Activated CD8-positive, alpha-beta memory T cell treated with anti-CD3 and anti-CD28 coated beads for 1 hour (primary cell): ENCODE data around the gene RGS4.

Experiments used
- DNase-seq, 2 donors: peaks; one replicate each; pipeline ENCODE4 v3.0.0-alpha.2; 2020; ENCODE audit warnings: low read depth in 1 of 2; ENCODE audit errors: extremely low read depth in 1 of 2

The RGS4 gene

DNA sequence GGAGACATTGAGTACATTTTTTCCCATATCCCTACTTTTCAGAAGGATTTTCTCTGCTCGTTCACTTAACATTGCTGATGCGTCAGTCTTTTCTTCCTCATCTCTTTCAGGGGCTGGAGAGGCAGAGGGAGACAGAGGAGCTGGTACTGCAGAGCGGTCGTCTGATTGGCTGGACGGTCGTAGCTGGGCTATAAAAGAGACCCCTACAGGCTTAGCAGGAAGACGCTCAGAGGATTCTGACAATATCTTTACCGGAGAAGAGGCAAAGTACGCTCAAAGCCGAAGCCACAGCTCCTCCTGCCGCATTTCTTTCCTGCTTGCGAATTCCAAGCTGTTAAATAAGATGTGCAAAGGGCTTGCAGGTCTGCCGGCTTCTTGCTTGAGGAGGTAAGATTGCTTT lies at the start of gene RGS4:
Gene RGS4, plus strand, starts transcription at position 220 of the 400 bp plus-strand sequence. Its CDS starts 124 bp downstream, at position 344.
- DNase-seq, result no peak

DNA sequence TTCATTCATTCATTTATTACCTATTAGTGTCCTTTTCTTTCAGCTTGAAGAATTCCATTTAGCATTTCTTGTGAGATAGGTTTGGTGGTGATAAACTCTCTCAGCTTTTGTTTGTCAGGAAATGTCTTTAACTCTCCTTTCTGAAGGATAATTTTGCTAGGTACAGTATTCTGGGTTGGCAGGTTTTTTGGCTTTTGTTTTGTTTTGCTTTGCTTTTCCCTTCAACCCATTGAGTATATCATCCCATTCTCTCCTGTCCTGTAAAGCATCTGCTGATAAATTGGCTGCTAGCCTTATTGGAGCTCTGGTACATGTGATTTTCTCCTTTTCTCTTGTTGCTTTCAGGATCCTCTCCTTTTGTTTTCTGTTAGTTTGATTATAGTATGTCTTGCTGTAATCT lies 47.0 kb upstream of the RGS4 start:
- DNase-seq, result no peak

DNA sequence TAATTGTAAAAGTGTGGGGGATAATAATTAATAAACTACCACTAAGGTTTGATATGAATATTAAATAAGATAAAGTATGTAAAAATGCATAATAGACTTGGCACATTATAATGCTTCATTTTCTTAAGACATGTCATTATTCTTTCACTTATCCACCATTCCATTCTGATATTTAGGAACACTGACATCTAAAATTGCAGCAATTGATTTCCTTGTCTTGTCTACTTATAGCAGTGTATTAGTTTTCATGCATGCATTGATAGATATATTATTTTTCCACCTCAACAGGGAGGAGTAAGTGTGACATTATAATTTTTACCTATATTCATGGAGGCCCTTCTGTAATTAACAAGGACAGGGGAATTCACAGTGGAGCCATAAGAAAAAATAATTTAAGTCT lies 41.6 kb upstream of the RGS4 start:
- DNase-seq, result no peak

DNA sequence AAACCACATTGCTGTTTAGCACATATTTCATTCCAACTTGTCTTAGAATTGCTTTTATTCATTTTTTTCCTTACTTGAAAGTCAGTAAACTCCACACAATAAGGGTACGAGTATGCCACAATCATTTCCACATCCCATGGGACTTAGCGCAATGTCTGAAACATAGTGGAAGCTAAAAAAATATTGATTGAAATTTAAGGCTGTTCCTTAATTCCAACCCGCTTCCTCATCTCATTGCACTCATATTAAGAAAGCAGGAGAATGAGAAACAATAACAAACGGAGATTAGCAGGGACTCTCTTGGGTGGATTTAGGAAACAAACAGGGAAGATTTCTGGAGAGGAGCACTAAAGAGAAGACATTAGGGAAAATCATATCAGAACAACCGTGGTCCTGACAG lies 39.3 kb upstream of the RGS4 start:
- no peak for DNase-seq

DNA sequence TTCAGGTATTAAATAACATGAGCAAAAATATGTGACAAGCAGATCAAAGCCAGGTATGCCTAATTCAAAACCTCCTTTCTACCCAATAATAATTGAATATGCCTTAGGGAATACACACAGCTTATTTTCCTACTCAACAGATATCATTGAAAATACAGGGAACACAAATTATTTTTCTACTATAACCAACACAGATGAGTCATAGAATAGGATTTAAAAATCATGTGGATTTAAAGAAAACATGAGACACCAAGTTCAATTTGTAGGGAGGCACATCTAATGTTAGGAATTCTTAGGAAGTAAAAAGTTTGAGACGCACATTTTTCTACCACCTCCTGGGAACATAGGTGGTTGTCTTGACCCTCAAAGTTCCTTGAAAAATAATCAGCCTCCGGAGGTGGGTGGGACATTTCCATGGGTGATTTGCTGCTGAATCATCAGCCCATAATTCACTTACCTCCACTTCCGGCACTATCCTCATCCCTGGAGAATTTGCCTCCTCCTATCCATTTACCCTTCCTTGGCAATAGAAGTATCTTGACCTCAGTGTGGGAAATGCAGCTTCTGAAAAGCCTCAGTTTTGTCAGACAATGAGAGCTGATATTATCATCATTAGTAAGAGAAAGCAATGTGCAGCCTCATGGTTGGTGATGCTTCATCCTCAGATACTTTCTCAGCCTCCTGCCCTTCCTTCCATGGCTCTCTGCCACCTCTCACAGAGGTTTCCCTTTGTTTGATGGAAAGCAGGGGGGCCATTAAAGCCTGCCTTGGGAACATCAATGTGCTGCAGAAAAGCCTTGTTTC lies 33.5 kb upstream of the RGS4 start:
- DNase-seq, result no peak

DNA sequence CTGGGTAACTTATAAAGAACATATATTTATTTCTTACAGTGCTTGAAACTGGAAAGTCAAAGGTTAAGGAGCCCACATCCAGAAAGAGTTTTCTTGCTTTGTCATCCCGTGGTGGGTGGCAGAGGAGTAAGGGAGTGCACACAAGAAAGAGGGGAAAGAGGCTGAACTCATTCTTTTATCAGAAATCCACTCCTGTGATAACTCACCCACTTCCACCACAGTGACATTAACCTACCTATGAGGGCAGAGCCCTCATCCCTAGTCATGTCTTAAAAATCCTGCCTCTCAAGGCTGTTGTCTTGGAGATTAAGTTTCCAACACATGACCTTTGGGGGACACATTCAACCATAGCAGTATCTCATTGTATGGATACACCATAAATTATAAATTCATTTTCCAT lies 32.5 kb upstream of the RGS4 start:
- DNase-seq, result no peak

DNA sequence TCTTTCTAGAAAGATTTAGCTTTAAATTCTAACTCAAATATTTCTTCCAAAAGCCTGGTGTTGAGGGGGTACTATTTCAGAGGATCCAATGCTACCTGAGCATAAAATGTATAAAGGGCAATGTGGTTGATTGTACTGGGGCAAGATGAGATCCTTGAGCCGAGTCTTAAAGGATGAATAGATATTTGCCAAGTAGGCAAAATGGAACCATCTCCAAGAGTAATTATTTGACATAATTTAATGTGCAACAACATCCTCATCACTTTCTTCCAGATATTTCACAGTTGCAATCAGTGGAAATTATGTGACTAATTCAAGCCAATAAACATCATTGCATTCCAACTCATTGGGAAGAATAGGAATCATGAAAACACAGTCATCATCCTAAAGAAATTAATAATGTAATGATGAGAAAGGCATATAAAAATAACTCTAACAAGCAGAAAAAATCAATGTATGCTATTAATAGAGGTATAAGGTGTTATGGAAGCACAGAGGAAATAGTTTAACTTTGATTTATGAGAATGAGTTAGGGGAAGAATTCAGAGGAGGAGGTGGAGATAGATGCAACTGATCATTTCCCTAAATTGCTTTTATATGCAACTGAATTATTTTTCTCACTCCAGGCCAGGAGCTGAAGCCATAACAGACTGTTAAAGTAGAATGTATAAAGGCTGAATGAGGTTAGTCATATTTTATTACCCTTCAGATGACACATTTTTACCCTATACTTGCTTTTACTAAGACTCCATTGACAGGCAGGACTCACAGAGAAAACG lies 30.0 kb upstream of the RGS4 start:
- DNase-seq, result no peak

DNA sequence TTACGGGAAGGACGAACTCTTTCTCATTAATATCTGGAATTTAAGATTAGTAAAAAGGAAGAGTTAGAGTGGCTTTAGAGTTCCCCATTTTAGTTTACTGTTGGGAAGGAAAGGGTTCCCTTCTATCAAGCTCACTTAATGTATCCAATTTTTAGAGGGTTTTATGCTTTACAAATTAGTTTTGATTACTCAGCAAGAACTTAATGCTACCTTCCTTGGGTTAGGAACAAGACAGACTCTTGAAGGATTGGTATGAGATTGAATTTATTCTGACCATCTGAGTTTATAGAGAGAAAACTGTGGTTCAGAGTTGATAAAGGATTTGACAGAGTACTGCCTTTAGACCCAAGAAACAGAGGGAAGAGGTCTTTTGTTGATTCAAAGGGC lies 29.5 kb upstream of the RGS4 start:
- no peak for DNase-seq

DNA sequence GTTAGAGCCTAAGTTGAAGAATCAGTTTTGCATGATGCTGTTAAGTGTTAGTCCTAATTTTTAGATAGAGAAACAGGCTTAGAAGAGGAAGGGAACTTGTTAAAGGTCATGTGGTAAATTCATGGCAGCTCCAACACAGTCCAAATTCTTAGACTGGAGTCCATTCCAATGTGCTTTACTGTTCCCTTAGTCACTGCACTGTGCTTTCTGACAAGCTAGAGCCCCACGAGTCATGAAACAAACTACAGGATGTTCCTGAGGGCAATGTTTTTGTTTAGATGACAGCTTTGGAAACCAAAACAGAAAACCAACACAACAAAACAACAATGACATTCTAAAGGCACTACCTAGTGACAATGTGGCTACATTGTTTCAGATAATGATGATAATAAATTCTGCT lies 23.1 kb upstream of the RGS4 start:
- no peak for DNase-seq

DNA sequence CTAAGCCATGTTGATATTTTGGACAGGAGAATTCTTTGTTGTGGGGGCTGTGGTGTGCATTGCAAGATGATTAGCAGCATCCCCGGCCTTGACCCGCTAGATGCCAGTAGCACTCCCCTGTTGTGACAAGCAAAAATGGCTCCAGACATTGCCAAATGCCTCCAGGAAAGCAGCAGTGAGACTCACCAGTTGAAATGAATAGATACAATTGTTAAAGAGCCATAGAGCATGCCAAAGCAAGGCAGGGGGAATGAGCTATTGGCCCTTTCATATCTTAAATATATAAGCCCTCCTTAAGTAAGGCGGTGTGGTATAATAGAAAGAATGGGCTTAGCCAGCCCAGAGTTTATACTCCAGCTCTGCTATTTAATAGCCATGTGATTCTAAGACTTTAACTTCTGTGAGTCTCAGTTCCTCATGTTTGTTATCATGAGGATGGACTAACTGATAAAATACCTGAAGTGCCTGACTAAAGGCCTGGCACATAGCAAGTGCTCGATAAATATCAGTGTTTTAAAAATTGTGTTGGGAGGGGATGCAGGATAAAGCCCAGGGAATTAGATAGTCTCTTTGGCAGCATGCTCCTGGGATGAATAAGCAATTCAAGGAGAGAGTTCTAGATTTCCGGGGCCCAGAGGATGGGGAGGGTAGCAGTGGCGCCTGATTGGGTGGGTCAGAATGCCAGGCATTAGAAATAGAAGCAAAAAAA lies 21.1 kb upstream of the RGS4 start:
- no peak for DNase-seq

DNA sequence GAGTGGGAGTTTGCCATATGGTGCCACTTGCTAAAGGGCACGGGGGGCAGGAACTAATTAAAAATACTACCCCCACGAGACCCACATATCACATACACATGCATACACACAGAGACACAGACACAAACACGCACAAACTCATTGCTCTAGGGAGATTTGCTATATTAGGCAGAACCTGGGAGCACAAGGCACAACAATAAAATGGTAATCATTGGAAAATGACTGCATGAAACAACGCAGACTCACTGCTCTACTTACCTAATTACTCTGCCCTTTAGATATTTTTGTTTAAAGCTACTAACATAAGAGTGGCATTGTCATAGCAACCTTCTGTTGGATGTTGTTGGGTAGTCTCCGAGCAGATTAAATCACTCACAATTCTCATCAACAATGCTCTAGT lies 20.3 kb upstream of the RGS4 start:
- DNase-seq, result no peak

DNA sequence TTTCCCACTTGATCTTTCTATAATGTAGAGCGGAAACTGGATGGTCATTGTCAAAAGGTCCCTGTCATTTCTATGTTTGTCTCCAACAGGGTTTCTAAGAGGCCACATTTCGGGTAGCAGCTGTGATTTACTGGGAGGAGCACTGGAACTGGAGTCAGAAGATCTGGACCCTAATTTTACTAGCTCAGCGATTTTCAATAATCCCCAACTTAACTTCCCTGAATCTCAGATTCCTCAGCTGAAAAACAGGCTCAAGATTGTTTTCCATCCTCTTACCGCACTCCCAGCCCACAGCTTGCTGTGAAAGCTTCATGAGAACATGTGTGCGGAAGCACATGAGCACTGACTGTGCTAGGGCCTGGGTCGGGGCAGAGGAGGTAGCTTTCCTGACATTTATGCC lies 19.9 kb upstream of the RGS4 start:
- no peak for DNase-seq

DNA sequence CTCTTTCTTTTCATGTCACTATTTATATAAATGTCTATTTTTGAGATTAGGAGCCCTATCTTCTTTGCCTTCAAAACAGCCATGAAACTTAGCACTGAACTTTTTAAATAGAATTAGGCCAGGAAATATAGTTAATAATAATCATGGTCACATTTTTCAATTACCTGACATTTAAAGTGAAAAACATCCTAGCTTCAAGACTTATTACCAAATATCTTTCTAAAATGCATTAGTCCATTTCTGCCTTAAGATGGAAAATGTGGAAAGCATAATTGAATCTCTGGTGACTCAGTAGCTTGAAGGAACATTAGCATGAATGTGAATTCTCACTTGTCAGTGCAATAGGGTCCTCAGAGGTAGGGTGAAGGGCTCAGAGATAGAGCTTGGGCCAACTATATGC lies 18.7 kb upstream of the RGS4 start:
- no peak for DNase-seq

DNA sequence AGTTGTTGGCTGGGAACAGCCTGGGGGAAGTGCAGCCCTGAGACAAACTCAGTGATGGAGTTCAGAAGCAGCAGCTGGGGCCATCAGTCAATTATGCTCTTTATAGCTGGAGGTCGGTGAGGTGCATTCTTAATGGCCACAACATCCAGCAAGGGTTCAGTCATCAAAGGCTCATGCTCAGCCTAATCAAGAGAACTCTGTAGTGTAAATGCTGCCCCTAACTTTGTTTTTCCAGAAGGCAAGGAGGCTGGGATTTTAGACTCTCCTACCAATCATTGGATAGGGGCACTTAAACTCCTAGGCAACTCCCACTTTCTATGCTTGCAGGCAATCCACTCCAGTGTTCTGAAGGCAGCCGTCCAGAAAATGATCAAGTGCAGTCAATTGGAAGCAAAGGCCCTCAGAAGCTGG lies 15.0 kb upstream of the RGS4 start:
- DNase-seq, result no peak

DNA sequence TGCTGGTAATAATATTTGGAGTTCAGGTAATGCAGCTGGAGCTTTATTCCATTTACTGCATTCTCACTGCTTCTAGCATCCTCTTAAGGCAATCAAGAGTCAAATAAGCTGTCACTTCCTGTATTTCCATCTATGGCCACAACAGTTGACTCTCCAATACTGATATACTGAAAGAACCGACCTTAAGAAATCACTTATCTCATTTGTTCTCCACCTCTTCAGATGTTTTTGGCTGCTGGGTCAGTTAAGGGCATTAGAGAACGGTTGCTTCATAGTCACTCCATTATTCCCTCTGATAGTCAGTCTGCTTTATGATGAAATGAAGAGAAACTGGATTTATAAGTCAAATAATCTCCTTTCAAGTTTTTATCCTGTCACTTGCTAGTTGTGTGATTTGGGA lies 14.2 kb upstream of the RGS4 start:
- DNase-seq, result no peak

DNA sequence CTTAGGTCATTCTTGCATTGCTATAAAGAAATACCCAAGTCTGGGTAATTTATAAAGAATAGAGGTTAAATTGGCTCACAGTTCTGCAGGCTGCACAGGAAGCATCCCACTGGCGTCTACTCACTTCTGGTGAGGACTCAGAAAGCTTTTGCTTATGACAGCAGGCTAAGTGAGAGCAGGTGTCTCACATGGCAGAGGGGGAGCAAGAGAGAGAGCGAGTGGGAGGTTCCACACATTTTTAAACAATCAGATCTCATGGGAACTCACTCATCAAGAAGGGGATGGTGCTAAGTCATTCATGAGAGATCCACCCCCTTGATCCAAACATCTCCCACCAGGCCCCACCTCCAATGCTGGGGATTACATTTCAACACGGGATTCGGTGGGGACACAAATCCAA lies 13.6 kb upstream of the RGS4 start:
- no peak for DNase-seq

DNA sequence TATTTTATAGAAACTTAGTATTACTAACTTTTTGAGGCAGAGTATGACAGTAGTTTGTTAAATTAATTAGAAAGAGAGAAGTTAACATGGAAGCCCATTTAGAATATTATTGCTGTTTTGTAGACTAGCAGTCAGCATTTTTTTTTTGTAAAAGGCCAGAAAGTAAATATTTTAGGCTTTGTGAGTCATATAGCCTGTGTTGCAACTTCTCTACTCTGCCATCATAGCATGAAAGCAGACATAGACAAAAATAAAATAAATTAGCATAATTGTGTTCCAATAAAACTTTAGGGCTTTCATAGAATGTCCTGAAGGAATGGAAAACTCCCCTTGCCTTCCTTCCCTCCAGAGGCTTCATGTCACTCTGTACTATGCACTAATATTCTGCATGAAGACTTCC lies 12.3 kb upstream of the RGS4 start:
- no peak for DNase-seq

DNA sequence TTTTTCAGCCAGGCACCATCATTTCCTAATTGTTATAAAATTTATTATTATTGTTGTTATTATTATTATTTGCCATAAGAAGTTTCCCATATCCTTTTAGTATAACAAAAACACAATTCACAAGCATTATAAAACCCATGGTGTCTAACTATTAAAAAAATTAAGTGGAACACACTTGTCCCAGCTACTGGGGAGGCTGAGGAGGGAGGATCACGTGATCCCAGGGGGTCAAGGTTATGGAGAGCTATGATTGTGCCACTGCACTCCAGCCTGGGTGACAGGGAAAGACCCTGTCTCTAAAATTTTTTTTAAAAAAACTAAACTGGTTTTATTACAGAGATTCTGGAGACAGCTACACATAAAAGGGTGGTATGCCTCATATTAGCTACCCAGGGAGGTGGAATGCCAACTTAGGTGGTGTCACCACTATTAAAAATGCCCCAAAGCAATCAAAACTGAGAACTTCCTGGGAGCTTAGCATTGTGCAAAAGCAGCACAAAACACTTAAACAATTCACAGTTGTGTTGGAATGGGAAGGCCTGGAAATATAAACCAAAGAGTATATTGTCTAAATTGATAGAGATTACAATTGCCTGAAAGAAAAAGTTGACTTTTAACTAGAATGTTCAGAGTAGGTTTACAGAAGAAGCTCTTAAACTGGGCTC lies 8.7 kb upstream of the RGS4 start:
- DNase-seq, result no peak

DNA sequence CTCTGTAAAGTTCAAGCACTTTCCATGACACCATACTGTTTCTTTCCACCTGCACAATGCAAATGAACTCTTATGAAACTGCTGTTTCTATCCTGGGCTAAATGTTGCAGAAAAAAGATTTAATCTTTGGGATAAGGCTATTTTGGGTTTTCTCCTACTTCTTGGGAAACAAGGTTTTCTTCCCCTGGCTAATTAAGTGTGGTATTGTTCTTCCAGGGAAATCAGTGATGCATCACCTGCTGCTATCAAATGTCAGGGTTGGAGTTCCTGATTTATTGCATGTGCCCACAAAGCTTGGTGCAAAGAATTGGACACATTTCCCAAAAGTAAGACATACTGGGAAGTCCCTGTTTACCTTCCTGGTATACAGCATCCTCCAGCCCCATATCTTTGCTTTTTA lies 6.0 kb upstream of the RGS4 start:
- no peak for DNase-seq

DNA sequence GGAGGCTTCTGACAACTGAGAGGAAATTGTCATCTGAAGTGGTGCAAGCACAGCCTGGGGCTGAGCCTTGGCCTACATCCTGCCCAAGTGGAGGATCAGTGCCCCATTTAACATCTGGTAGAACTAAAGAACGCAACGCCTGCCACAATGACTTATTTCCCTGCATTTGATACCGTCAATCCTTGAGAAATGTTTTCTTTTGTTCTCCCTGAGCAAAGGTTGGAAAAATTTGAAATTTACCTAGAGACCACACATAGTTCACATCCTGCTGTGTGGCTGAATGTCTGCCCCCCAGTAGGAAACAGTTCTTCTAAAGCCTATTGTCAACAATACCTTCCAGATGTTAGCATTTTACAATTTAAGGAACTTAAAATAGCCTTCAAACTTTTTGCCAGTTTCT lies 5.6 kb upstream of the RGS4 start:
- DNase-seq, result no peak

DNA sequence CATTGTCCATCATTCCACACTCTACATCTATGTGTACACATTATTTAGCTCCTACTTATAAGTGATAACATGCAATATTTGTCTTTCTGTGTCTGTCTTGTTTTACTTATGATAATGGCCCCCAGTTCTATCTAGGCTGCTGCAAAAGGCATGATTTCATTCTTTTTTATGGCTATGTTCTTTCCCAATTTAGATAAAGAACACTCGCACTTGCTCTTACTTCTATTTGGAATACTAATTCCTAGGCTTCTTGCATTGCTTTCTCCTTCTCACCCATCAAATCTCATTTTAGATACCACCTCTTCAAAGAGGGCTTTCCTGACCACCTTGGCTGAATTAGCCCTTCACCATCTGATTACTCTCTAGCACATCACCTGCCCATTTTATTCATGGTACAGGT lies 3.0 kb upstream of the RGS4 start:
- DNase-seq, result no peak
